ENCODE data around the gene PXDC1. TPM values are rescaled to one million over a fixed set of nuclear protein-coding genes. Genes with fewer than 3 reads are reported as not detected.
"Not testable (repeated sequence)": the region's sequence is repeated elsewhere in the genome, so short reads cannot be mapped to it uniquely, and the experiment has no call there.

PXDC1 gene
- total RNA-seq, 2 donors from 2014 or later = 5.5 to 8.3 TPM

DNA sequence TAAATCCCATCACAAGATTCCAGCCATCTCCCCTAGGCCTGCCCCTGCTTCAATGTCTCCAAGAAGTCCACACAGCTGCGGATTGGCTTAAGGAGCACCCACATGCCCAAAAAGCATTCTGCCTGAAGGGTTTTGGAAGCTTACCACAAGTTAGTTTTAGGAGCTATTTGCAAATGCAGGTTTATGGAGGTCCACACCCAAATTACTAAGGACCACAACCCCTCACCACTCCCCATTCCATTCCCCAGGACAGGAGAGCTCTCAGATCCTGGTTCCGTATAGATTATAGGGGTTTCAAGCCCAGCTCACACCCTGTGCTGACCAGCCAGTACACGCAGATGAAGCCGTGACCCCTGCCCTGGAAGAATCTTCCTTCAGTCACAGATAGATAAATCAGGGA, 24.3 kb upstream of the PXDC1 start:
- Mint-ChIP-seq H3K27me3 (peaks cover 5% of the 10 kb centered on the region), H3K9me3 (no peaks in the 10 kb centered on the region), H3K4me3 (no peak overlapping the region), H3K36me3 (ENCODE audit: low read depth) (no peaks in the 10 kb centered on the region), H3K4me1 (peaks cover 6% of the 10 kb centered on the region), H3K27ac (no peak overlapping the region)
- ATAC-seq (replicated peaks) = no peak

- H3K4me3 Mint-ChIP-seq = no peak overlapping the region
- no peak for ATAC-seq (replicated peaks)
- no peaks in the 10 kb centered on the region for H3K9me3 Mint-ChIP-seq
- no peak overlapping the region for H3K27ac Mint-ChIP-seq
- no peaks in the 10 kb centered on the region for H3K36me3 Mint-ChIP-seq (ENCODE audit: low read depth)
- H3K27me3 Mint-ChIP-seq = peaks cover 5% of the 10 kb centered on the region
- H3K4me1 Mint-ChIP-seq = peaks cover 6% of the 10 kb centered on the region
Observed at GRCh38 chr6:3775386-3775785, 23.9 kb upstream of the PXDC1 start.

GRCh38 chr6:3773678-3774298, 22.3 kb upstream of the PXDC1 start:
- H3K4me3 Mint-ChIP-seq = no peak overlapping the region
- H3K9me3 Mint-ChIP-seq = no peaks in the 10 kb centered on the region
- peaks cover 15% of the 10 kb centered on the region for H3K4me1 Mint-ChIP-seq
- no peaks in the 10 kb centered on the region for H3K36me3 Mint-ChIP-seq (ENCODE audit: low read depth)
- ATAC-seq (replicated peaks) = no peak
- peaks cover 5% of the 10 kb centered on the region for H3K27me3 Mint-ChIP-seq
- no peak overlapping the region for H3K27ac Mint-ChIP-seq

GRCh38 chr6:3772127-3772999, 20.9 kb upstream of the PXDC1 start:
- H3K27ac Mint-ChIP-seq; H3K36me3 Mint-ChIP-seq (ENCODE audit: low read depth); H3K27me3 Mint-ChIP-seq; H3K4me3 Mint-ChIP-seq; H3K9me3 Mint-ChIP-seq; ATAC-seq (replicated peaks): not testable (repeated sequence)
- peaks cover 15% of the 10 kb centered on the region for H3K4me1 Mint-ChIP-seq

DNA sequence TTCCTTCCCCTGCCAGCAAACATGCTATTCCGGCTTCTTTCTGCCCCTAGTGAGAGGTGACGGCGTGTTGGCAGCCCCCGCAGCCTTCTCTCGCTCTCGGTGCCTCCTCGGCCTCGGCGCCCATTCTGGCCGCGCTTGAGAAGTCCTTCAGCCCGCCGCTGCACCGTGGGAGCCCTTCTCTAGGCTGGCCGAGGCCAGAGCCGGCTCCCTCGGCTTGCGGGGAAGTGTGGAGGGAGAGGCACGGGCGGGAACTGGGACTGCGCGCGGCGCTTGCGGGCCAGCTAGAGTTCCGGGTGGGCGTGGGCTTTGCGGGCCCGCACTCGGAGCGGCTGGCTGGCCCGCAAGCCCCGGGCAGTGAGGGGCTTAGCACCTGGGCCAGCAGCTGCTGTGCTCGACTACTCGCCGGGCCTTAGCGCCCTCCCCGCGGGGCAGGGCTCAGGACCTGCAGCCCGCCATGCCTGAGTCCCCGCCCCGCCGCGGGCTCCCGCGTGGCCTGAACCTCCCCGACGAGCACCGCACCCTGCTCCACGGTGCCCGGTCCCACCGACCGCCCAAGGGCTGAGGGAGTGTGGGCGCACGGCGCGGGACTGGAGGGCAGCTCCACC, 20.0 kb upstream of the PXDC1 start:
- H3K36me3 Mint-ChIP-seq (ENCODE audit: low read depth) = no peaks in the 10 kb centered on the region
- no peak overlapping the region for H3K27ac Mint-ChIP-seq
- no peak overlapping the region for H3K4me3 Mint-ChIP-seq
- H3K9me3 Mint-ChIP-seq = no peaks in the 10 kb centered on the region
- no peak for ATAC-seq (replicated peaks)
- peaks cover 1% of the 10 kb centered on the region for H3K27me3 Mint-ChIP-seq
- H3K4me1 Mint-ChIP-seq = peaks cover 9% of the 10 kb centered on the region

- H3K27me3 Mint-ChIP-seq = peaks cover 9% of the 10 kb centered on the region
- peak overlapping the region; percentile 33 for H3K27ac Mint-ChIP-seq
- peak; percentile 64 for ATAC-seq (replicated peaks)
- H3K9me3 Mint-ChIP-seq = no peaks in the 10 kb centered on the region
- no peaks in the 10 kb centered on the region for H3K36me3 Mint-ChIP-seq (ENCODE audit: low read depth)
- H3K4me3 Mint-ChIP-seq = peak overlapping the region; percentile 42
- peaks cover 9% of the 10 kb centered on the region for H3K4me1 Mint-ChIP-seq
Observed at GRCh38 chr6:3770023-3770720, 18.7 kb upstream of the PXDC1 start.

- ATAC-seq (replicated peaks) = peak; percentile 85
- Mint-ChIP-seq H3K4me1 (peaks cover 9% of the 10 kb centered on the region), H3K4me3 (peak overlapping the region; percentile 42), H3K27ac (peak overlapping the region; percentile 33), H3K27me3 (peaks cover 12% of the 10 kb centered on the region), H3K36me3 (ENCODE audit: low read depth) (no peaks in the 10 kb centered on the region), H3K9me3 (no peaks in the 10 kb centered on the region)
Observed at GRCh38 chr6:3769610-3770009, 18.1 kb upstream of the PXDC1 start.

- H3K4me1 Mint-ChIP-seq = peaks cover 9% of the 10 kb centered on the region
- H3K4me3 Mint-ChIP-seq = no peak overlapping the region
- no peaks in the 10 kb centered on the region for H3K9me3 Mint-ChIP-seq
- H3K27me3 Mint-ChIP-seq = peaks cover 12% of the 10 kb centered on the region
- ATAC-seq (replicated peaks) = no peak
- H3K27ac Mint-ChIP-seq = no peak overlapping the region
- H3K36me3 Mint-ChIP-seq (ENCODE audit: low read depth) = no peaks in the 10 kb centered on the region
Observed at GRCh38 chr6:3768502-3768901, 17.0 kb upstream of the PXDC1 start.

DNA sequence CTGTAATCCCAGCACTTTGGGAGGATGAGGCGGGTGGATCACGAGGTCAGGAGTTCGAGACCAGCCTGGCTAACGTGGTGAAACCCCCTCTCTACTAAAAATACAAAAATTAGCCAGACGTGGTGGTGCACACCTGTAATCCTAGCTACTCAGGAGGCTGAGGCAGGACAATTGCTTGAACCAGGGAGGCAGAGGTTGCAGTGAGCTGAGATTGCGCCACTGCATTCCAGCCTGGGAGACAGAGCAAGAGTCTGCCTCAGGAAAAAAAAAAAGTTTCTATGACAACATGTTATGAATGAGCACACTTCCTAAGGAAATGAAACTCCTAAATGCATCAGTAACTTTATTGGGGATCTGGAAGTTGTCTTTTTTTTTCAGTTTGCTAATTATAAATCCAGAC, 16.0 kb upstream of the PXDC1 start:
- not testable (repeated sequence) for ATAC-seq (replicated peaks); H3K27ac Mint-ChIP-seq; H3K4me3 Mint-ChIP-seq; H3K9me3 Mint-ChIP-seq; H3K36me3 Mint-ChIP-seq (ENCODE audit: low read depth); H3K4me1 Mint-ChIP-seq
- peaks cover 12% of the 10 kb centered on the region for H3K27me3 Mint-ChIP-seq

DNA sequence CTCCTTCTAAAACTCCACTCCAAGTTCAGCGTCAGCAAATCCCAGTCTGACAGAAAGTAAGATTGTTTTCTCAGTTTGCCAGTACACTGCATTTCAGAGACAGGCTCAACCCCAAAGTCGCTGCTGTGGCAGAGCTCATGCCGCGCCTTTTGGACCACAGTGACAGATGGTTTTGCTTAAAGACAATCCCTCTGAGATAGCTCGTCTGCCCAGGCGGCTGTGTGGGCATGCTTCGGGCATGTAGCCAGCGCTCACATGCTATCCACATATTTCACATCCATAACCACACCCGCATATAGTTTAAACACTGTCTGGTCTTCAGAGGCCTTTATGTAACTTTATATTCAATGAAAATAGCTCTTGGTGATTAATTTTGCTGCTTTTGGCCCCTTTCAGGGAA, 14.7 kb upstream of the PXDC1 start:
- H3K27me3 Mint-ChIP-seq = peaks cover 12% of the 10 kb centered on the region
- no peaks in the 10 kb centered on the region for H3K9me3 Mint-ChIP-seq
- no peak overlapping the region for H3K27ac Mint-ChIP-seq
- H3K4me3 Mint-ChIP-seq = no peak overlapping the region
- H3K4me1 Mint-ChIP-seq = peaks cover 9% of the 10 kb centered on the region
- no peak for ATAC-seq (replicated peaks)
- no peaks in the 10 kb centered on the region for H3K36me3 Mint-ChIP-seq (ENCODE audit: low read depth)

- Mint-ChIP-seq H3K36me3 (ENCODE audit: low read depth) (no peaks in the 10 kb centered on the region), H3K27me3 (peaks cover 12% of the 10 kb centered on the region)
- no peak for ATAC-seq (replicated peaks)
Observed at GRCh38 chr6:3765415-3765814, 13.9 kb upstream of the PXDC1 start.

DNA sequence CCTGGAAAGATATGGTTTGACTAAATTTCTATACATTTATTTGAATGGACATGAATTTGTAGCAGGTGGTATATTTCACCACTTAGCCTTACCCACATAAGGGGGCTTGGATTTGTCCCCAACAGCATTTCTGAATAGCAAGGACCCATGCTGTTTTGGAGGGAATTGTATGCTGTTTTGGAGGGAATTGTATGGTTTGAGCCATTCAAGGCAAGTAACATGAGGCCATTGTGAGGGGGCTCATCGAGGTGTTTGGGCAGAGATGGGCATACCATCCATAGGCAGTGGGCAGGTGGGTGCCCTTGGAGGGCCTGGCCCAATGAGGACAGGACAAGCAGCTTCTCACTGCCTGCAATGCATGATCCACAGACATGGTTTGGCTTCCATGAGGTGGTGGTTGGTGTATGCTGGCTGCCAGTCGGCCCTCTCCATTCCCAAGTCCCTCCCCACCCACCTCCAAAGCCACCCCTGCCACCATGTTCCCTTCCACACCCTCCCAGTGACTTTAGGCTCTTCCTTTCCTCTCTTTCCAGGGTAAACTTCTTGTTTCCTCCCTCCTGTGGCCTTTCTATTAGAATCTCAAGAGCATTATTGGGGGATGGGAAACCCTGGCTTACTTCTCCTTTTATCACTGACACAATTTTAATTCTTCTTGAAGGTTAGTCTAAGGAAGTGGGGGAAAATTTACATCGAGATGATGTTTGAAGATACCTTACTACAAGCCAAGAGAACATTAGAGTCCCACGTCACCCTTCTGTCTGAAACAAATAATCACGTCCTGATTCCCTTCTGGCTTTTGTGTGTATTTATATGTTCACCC, 13.2 kb upstream of the PXDC1 start:
- Mint-ChIP-seq H3K4me1 (peaks cover 5% of the 10 kb centered on the region), H3K4me3 (no peak overlapping the region), H3K27ac (no peak overlapping the region), H3K36me3 (ENCODE audit: low read depth) (no peaks in the 10 kb centered on the region), H3K9me3 (no peaks in the 10 kb centered on the region), H3K27me3 (peaks cover 12% of the 10 kb centered on the region)
- no peak for ATAC-seq (replicated peaks)

More at GRCh38 chr6:3765415-3765814, 13.9 kb upstream of the PXDC1 start:
- Mint-ChIP-seq H3K27ac (no peak overlapping the region), H3K9me3 (no peaks in the 10 kb centered on the region), H3K4me1 (peaks cover 9% of the 10 kb centered on the region), H3K4me3 (no peak overlapping the region)

DNA sequence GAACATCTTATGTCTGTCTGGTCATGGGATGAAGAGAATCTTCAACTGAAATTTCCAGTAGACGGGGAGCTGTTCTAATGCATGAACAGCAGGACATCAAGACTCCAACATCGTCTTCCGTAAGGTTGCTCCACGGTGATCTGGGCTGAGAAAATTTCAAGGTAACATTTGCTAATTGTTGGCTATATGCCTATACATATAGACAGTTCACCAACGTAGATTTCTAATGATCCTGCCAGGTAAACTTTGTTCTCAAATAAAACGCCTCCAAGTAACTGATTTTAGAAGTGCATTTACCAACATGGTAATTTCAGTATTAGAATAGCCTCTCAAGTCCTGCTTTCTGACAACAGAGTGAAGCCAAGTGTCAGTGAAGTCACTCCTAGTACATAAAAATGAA, 11.3 kb upstream of the PXDC1 start:
- Mint-ChIP-seq H3K36me3 (ENCODE audit: low read depth) (no peaks in the 10 kb centered on the region), H3K27ac (no peak overlapping the region), H3K9me3 (no peaks in the 10 kb centered on the region), H3K4me1 (no peaks in the 10 kb centered on the region), H3K27me3 (peaks cover 12% of the 10 kb centered on the region), H3K4me3 (no peak overlapping the region)
- ATAC-seq (replicated peaks) = no peak

GRCh38 chr6:3762359-3762758, 10.8 kb upstream of the PXDC1 start:
- Mint-ChIP-seq H3K4me3 (no peak overlapping the region), H3K27me3 (peaks cover 12% of the 10 kb centered on the region), H3K4me1 (no peaks in the 10 kb centered on the region), H3K36me3 (ENCODE audit: low read depth) (no peaks in the 10 kb centered on the region), H3K27ac (no peak overlapping the region), H3K9me3 (no peaks in the 10 kb centered on the region)
- ATAC-seq (replicated peaks) = no peak
